GM12872 (cell line): ENCODE measurements around the gene GLIPR2.

Experiments
- CTCF ChIP-seq: IDR thresholded peaks from 3 replicates; pipeline ENCODE4 v1.5.1; 2011; ENCODE audit warnings: low read depth, mild to moderate bottlenecking, low read length, moderate library complexity; ENCODE audit not compliant: insufficient read depth

The GLIPR2 gene

GRCh38 chr9:36163786-36164170 is 27.2 kb downstream of the GLIPR2 start:
- TF ChIP-seq CTCF = no peak

DNA sequence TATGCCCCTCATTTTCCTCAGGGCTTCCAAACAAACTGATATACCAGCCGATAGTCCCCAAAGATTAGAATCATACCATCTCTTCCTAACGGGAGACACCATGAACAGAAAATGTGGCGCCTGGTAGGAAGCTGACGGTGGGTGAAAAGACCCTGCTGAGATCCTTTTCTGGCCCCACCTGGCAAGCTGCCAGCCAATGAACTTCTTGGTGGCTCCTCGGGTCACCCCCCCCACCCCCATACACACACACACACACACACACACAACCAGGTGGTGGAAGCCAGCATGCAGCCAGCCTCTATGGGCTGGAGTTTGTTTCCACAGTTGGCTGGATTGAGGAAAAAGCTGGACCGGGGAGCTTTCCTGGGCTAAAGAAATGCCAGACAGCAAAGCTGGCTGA is 27.8 kb downstream of the GLIPR2 start:
- TF ChIP-seq CTCF = no peak

DNA sequence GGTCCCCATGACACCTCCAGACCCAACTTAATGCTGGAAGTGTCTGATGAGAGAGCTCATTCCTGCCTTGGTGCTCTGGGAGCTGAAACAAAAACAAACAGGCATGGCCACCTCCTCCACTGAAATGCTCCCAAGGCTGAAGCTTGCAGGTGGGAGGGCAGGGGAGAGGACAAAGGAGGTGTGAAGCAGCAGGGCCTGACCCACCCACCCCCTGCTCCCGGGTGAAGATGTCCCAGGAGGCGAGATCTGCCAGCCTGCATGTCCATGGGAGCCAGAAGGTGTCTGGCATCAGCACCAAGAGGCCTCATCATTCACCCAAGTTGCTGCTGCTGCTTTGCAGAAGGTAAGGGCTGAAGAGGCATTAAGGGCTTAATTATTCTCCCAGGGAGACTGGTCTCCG is 28.5 kb downstream of the GLIPR2 start:
- no peak for TF ChIP-seq CTCF

DNA sequence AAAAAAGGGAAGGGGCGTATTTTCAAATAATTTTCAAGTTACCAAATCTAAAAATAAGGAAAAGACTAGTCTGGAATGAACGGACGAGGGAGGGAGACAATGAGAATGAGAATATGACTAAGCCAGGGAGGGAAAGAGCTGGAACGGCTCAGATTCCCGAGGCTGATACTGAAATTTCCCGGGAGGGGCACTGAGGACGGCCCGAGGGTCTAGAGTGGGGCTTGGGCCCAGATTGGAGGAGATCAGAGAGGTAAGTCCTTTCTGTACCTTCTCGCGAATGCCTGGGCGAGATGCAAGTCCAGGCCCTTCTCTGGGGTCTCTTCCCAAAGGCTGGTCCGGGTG is 29.3 kb downstream of the GLIPR2 start:
- TF ChIP-seq CTCF = no peak

DNA sequence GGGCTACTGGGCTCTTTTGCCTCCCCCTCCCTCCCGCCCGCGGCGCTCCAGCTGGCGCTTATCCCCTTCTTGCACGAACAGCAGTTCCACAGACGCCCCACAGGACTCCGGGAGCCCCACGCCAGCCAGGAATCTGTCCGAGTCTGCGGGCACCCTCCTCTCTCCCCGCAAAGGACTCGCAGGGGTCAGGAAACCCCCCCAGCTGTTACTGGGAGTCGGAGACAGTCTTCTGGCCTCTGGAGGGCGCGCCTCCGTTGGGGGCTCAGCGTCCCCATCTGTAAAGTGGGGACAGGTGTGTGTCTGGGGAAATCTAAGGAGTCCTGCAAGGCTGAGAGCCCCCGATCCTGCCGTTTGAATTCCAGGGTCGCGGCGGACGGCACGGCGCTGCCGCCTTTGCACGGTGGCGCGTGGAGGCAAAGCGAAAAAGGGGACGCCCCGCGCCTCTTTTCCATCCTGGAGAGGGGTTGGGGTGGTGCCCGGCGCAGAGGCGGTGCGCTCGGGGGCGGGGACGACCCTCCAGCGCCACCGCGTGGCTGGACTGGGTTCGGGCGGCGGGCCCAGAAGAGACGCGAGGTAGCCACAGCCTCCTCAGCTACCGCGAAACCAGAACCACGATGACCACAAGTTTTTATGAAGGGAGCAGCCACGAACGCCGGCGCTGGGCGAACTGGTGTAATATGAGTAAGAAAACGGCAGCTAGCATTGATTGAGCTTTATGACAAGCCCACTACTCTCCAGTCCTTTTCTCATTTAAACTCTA is 29.8 kb downstream of the GLIPR2 start:
- peak; percentile 79 for TF ChIP-seq CTCF

- no peak for TF ChIP-seq CTCF
These were observed 32.6 kb downstream of the GLIPR2 start, which contains the start of gene CCIN for GRCh38 chr9:36169166-36169565. CCIN (plus strand) TSS chr9:36169388; CDS start chr9:36169503, 115 bp downstream.

DNA sequence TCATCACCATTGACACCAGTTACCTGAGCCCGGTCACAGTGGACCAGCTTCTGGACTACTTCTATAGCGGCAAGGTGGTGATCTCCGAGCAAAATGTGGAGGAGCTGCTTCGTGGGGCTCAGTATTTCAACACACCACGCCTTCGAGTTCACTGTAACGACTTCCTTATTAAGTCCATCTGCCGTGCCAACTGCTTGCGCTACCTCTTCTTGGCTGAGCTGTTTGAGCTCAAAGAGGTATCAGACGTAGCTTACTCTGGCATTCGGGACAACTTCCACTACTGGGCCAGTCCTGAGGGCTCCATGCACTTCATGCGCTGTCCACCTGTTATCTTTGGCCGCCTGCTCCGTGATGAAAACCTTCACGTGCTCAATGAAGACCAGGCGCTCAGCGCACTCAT is 33.2 kb downstream of the GLIPR2 start:
- TF ChIP-seq CTCF = no peak
